IPS-11a (cell line): ENCODE measurements around the gene MAGT1.
"Not testable (repeated sequence)": the region's sequence is repeated elsewhere in the genome, so short reads cannot be mapped to it uniquely, and the experiment has no call there.

Experiments
- H3K4me3 ChIP-seq: one replicate; pipeline ENCODE4 v1.5.1; 2013; ENCODE audit warnings: low read depth, low read length, control low read depth

Gene MAGT1

GRCh38 chrX:77875372-77875771 is 19.9 kb downstream of the MAGT1 start:
- H3K4me3 ChIP-seq: no peak overlapping the region

- H3K4me3 ChIP-seq: not testable (repeated sequence)
Measured at GRCh38 chrX:77831544-77831943, 63.7 kb downstream of the MAGT1 start.

GRCh38 chrX:77821989-77822388 is 73.2 kb downstream of the MAGT1 start:
- H3K4me3 ChIP-seq: not testable (repeated sequence)

GRCh38 chrX:77820091-77820727 is 75.0 kb downstream of the MAGT1 start:
- no peak overlapping the region for H3K4me3 ChIP-seq

- H3K4me3 ChIP-seq: no peak overlapping the region
Measured at GRCh38 chrX:77814210-77814609, 81.0 kb downstream of the MAGT1 start.

- no peak overlapping the region for H3K4me3 ChIP-seq
Measured at GRCh38 chrX:77802201-77802600, 93.0 kb downstream of the MAGT1 start.

- no peak overlapping the region for H3K4me3 ChIP-seq
Measured at GRCh38 chrX:77795124-77795523, 100.1 kb downstream of the MAGT1 start.

GRCh38 chrX:77793946-77794345 is 101.3 kb downstream of the MAGT1 start:
- no peak overlapping the region for H3K4me3 ChIP-seq

- H3K4me3 ChIP-seq: no peak overlapping the region
Measured at GRCh38 chrX:77788050-77788449, 107.2 kb downstream of the MAGT1 start.

- H3K4me3 ChIP-seq: peak overlapping the region; percentile 79
Measured at GRCh38 chrX:77786365-77786680, 108.9 kb downstream of the MAGT1 start.

- peak within 1 kb of the TSS; percentile 79 for H3K4me3 ChIP-seq
Measured at GRCh38 chrX:77785486-77786364, 109.5 kb downstream of the MAGT1 start, which contains the start of gene ATRX. TSS of gene ATRX (minus strand) at chrX:77786216. CDS start at chrX:77786001, 215 bp downstream.

GRCh38 chrX:77779695-77780094 is 115.5 kb downstream of the MAGT1 start:
- H3K4me3 ChIP-seq: no peak overlapping the region

GRCh38 chrX:77776659-77777058 is 118.6 kb downstream of the MAGT1 start:
- no peak overlapping the region for H3K4me3 ChIP-seq
